HG03342 (cell line): ENCODE measurements around the gene RDH5.
A peak's percentile ranks its signal among the peaks of the same experiment; 100 is the strongest.

Experiments used
- ATAC-seq: cut with Tn5 transposase; IDR thresholded peaks from one replicate; pipeline ENCODE4 v1.9.1; 2021; ENCODE audit warnings: mild to moderate bottlenecking, moderate library complexity; ENCODE audit not compliant: unreplicated experiment

RDH5 gene

GRCh38 chr12:55711786-55712553 is 8.2 kb upstream of the RDH5 start:
- ATAC-seq = no peak

- ATAC-seq = no peak
Measured at GRCh38 chr12:55712700-55713415, 7.3 kb upstream of the RDH5 start.

- no peak for ATAC-seq
Measured at GRCh38 chr12:55713721-55714120, 6.5 kb upstream of the RDH5 start.

- ATAC-seq = no peak
Measured at GRCh38 chr12:55715169-55715764, 4.9 kb upstream of the RDH5 start.

GRCh38 chr12:55715833-55716581 is 4.2 kb upstream of the RDH5 start, which contains the start of gene BLOC1S1:
Gene BLOC1S1 (plus strand): TSS chr12:55716046. CDS start chr12:55716052, 6 bp downstream.
- peak; percentile 88 for ATAC-seq

GRCh38 chr12:55716582-55716957 is 3.6 kb upstream of the RDH5 start:
- peak; percentile 26 for ATAC-seq

- ATAC-seq = no peak
Measured at GRCh38 chr12:55717011-55718007, 2.9 kb upstream of the RDH5 start.

- no peak for ATAC-seq
Measured at GRCh38 chr12:55718015-55718414, 2.2 kb upstream of the RDH5 start.

- ATAC-seq = no peak
Measured at GRCh38 chr12:55718624-55719275, 1.4 kb upstream of the RDH5 start.

- ATAC-seq = no peak
Measured at GRCh38 chr12:55719371-55719770, 822 bp upstream of the RDH5 start.

- no peak for ATAC-seq
Measured at GRCh38 chr12:55720894-55721444, 776 bp downstream of the RDH5 start.

- no peak for ATAC-seq
Measured at GRCh38 chr12:55721601-55722213, 1.5 kb downstream of the RDH5 start.

- ATAC-seq = no peak
Measured at GRCh38 chr12:55722948-55723347, 2.8 kb downstream of the RDH5 start.

- ATAC-seq = no peak
Measured at GRCh38 chr12:55723516-55724225, 3.5 kb downstream of the RDH5 start.

- ATAC-seq = peak; percentile 32
Measured at GRCh38 chr12:55724226-55724939, 4.2 kb downstream of the RDH5 start.

GRCh38 chr12:55724940-55725309 is 4.7 kb downstream of the RDH5 start:
- no peak for ATAC-seq

GRCh38 chr12:55725556-55725955 is 5.4 kb downstream of the RDH5 start:
- no peak for ATAC-seq

- no peak for ATAC-seq
Measured at GRCh38 chr12:55726971-55727370, 6.8 kb downstream of the RDH5 start.
